GM12878 (cell line): Measurements from ENCODE around the gene GPR152. TPM values are rescaled to one million over a fixed set of nuclear protein-coding genes. Genes with fewer than 3 reads are reported as not detected.

Experiments used
- ATF7 ChIP-seq: fragments of 450-650 bp; IDR thresholded peaks from 2 replicates; pipeline ENCODE4 v1.6.1; 2016; ENCODE audit warnings: low read depth, mild to moderate bottlenecking
- BCL3 ChIP-seq: IDR thresholded peaks from 2 replicates; pipeline ENCODE4 v1.6.1; 2011; ENCODE audit warnings: borderline replicate concordance, low read depth, mild to moderate bottlenecking, moderate library complexity, low read length; ENCODE audit not compliant: insufficient read depth, poor library complexity, severe bottlenecking
- CHD2 ChIP-seq: IDR thresholded peaks from 2 replicates; pipeline ENCODE4 v1.6.1; 2011; ENCODE audit warnings: low read depth, low read length, improper control_type of control experiment, borderline replicate concordance
- CREB1 ChIP-seq: IDR thresholded peaks from 2 replicates; pipeline ENCODE4 v1.6.1; 2012; ENCODE audit warnings: low read depth, mild to moderate bottlenecking, inconsistent platforms
- CREM ChIP-seq: IDR thresholded peaks from 2 replicates; pipeline ENCODE4 v1.6.1; 2014; ENCODE audit warnings: antibody characterized with exemption, low read depth
- DPF2 ChIP-seq: fragments of 450-650 bp; IDR thresholded peaks from 2 replicates; pipeline ENCODE4 v1.6.1; 2017; ENCODE audit warnings: mild to moderate bottlenecking
- EED ChIP-seq: sonication (generic); IDR thresholded peaks from 2 replicates; pipeline ENCODE4 v1.6.1; 2016; ENCODE audit warnings: antibody characterized with exemption, low read depth
- FOXM1 ChIP-seq: IDR thresholded peaks from 2 replicates; pipeline ENCODE4 v1.6.1; 2012; ENCODE audit warnings: low read depth, mild to moderate bottlenecking, inconsistent platforms, low read length, moderate library complexity
- GABPA ChIP-seq: IDR thresholded peaks from 2 replicates; pipeline ENCODE4 v1.6.1; 2014; ENCODE audit warnings: antibody characterized with exemption, low read depth, mild to moderate bottlenecking, inconsistent platforms
- GATAD2B ChIP-seq: fragments of 450-650 bp; conservative IDR thresholded peaks from 2 replicates; pipeline ENCODE4 v1.6.1; 2017; ENCODE audit warnings: low read depth, mild to moderate bottlenecking, moderate library complexity
- HDGF ChIP-seq: fragments of 450-650 bp; IDR thresholded peaks from 2 replicates; pipeline ENCODE4 v1.6.1; 2016; ENCODE audit warnings: antibody characterized with exemption
- IRF4 ChIP-seq: IDR thresholded peaks from 2 replicates; pipeline ENCODE4 v1.6.1; 2011; ENCODE audit warnings: low read depth, low read length
- MEF2B ChIP-seq: fragments of 450-650 bp; IDR thresholded peaks from 2 replicates; pipeline ENCODE4 v1.6.1; 2018; ENCODE audit warnings: mild to moderate bottlenecking, moderate library complexity; ENCODE audit not compliant: partially characterized antibody, poor library complexity, severe bottlenecking
- NBN ChIP-seq: fragments of 450-650 bp; IDR thresholded peaks from 2 replicates; pipeline ENCODE4 v1.6.1; 2016
- PAX5 ChIP-seq: IDR thresholded peaks from 2 replicates; pipeline ENCODE4 v1.6.1; 2011; ENCODE audit warnings: low read depth, low read length, borderline replicate concordance
- POLR2AphosphoS5 ChIP-seq: IDR thresholded peaks from 2 replicates; pipeline ENCODE4 v1.6.1; 2011; ENCODE audit warnings: mild to moderate bottlenecking, low read length, inconsistent platforms
- POU2F2 ChIP-seq: IDR thresholded peaks from 3 replicates; pipeline ENCODE4 v1.6.1; 2011; ENCODE audit warnings: low read depth, mild to moderate bottlenecking, low read length, borderline replicate concordance
- RAD21 ChIP-seq: IDR thresholded peaks from 2 replicates; pipeline ENCODE4 v1.6.1; 2011; ENCODE audit warnings: mild to moderate bottlenecking, low read depth, low read length, moderate library complexity; ENCODE audit not compliant: insufficient read depth
- RB1 ChIP-seq: fragments of 450-650 bp; formaldehyde crosslinking; IDR thresholded peaks from 2 replicates; pipeline ENCODE4 v1.6.1; 2017; ENCODE audit warnings: mild to moderate bottlenecking, borderline replicate concordance
- RCOR1 ChIP-seq: conservative IDR thresholded peaks from 2 replicates; pipeline ENCODE4 v1.6.1; 2012; ENCODE audit warnings: low read depth, low read length, improper control_type of control experiment
- RELA ChIP-seq: fragments of 450-650 bp; IDR thresholded peaks from 2 replicates; pipeline ENCODE4 v1.8.0; 2014; ENCODE audit warnings: borderline replicate concordance; ENCODE audit not compliant: partially characterized antibody
- SIN3A ChIP-seq: IDR thresholded peaks from 2 replicates; pipeline ENCODE4 v1.6.1; 2012; ENCODE audit warnings: low read depth, low read length, improper control_type of control experiment
- SMAD5 ChIP-seq: IDR thresholded peaks from 2 replicates; pipeline ENCODE4 v1.6.1; 2016; ENCODE audit warnings: antibody characterized with exemption, low read depth
- SPI1 ChIP-seq: IDR thresholded peaks from 2 replicates; pipeline ENCODE4 v1.6.1; 2011; ENCODE audit warnings: low read depth, mild to moderate bottlenecking, low read length, moderate library complexity, borderline replicate concordance; ENCODE audit not compliant: insufficient read depth
- STAT1 ChIP-seq: fragments of 450-650 bp; conservative IDR thresholded peaks from 2 replicates; pipeline ENCODE4 v1.6.1; 2014; ENCODE audit warnings: antibody characterized with exemption, mild to moderate bottlenecking
- SUPT20H ChIP-seq: IDR thresholded peaks from 2 replicates; pipeline ENCODE4 v1.6.1; 2011; ENCODE audit warnings: low read depth, mild to moderate bottlenecking, low read length, moderate library complexity, borderline replicate concordance; ENCODE audit not compliant: control insufficient read depth
- YY1 ChIP-seq: IDR thresholded peaks from 2 replicates; pipeline ENCODE4 v1.6.1; 2011; ENCODE audit warnings: low read depth, mild to moderate bottlenecking, low read length
- ZNF687 ChIP-seq: fragments of 450-650 bp; IDR thresholded peaks from 2 replicates; pipeline ENCODE4 v1.6.1; 2017; ENCODE audit warnings: mild to moderate bottlenecking, moderate library complexity
- polyA plus RNA-seq, 11 experiments: library from polyadenylated mRNA; depleted of rRNA in 4 of 11; unstranded in 6 of 11; stranded (reverse) in 5 of 11; fragments of >200 nt; fragmentation: Nextera tagmentation in 4 of 11; fragmentation: Illumina TruSeq in 1 of 11; extraction: Ambion mirVana in 4 of 11; extraction: Trizol in 1 of 11; gene quantifications; 1 replicate in 1 of 11; 2 replicates in 10 of 11; pipeline versions ENCODE4 v1.2.1 to v1.2.3, GENCODE V29; 2011 to 2016; ENCODE audit warnings: inconsistent platforms in 2 of 11, missing spikeins in 2 of 11, low read depth in 1 of 11
- total RNA-seq, 4 experiments: library from RNA; depleted of rRNA in 3 of 4; stranded (reverse); fragments of >200 nt in 3 of 4; fragmentation: Illumina TruSeq in 1 of 4; extraction: Trizol in 1 of 4; gene quantifications; 2 replicates each; pipeline versions ENCODE4 v1.2.1 to v1.2.3, GENCODE V29; 2013 to 2021

GPR152 gene
- total and polyA plus RNA-seq, 10 of the 15 experiments (the other 5 are each of a cell fraction or from before 2014, with no cell fraction given), result not detected

DNA sequence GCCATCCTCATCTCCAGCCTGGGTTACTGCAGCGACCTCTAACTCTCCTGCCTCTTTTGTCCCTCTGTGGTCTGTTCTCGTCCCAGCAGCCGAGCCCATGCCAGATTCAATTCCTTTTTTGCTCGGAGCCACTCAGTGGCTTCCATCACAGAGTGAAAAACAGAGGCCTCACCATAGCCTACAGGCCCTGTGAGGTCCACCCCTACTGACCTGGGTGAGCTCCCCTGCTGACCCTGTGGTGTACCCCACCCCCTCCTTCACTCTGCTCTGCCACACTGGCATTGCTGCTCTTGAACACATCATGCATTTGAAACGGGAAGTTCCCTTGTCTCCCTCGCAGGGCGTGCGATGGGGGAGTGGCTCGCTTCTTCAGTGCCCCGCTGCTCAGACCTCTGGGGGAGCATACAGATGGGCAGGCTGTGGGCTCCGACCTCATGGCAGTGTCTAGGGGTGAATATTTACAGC is 32.4 kb upstream of the GPR152 start (continued):
- peak; percentile 79 for TF ChIP-seq ZNF687
- peak; percentile 57 for TF ChIP-seq EED
- peak; percentile 4; the same call in 1 of the 2 replicates for TF ChIP-seq RAD21
- TF ChIP-seq GABPA, result no peak
- 0 out of 2 replicates have a peak, but pooled peaks have one; percentile 48 for TF ChIP-seq YY1
- TF ChIP-seq RELA, result peak; percentile 43
- TF ChIP-seq SUPT20H, result no peak
- TF ChIP-seq SPI1, result peak; percentile 39; the same call in 1 of the 2 replicates
- no peak for TF ChIP-seq IRF4
- TF ChIP-seq SIN3A, result peak; percentile 83
- peak; percentile 22; the same call in 1 of the 2 replicates for TF ChIP-seq STAT1
- TF ChIP-seq SMAD5, result 0 out of 2 replicates have a peak, but pooled peaks have one; percentile 51
- peak; percentile 17 for TF ChIP-seq MEF2B
- TF ChIP-seq DPF2, result peak; percentile 42; the same call in 1 of the 2 replicates
- no peak for TF ChIP-seq FOXM1
- peak; percentile 29 for TF ChIP-seq BCL3
- 0 out of 2 replicates have a peak, but pooled peaks have one; percentile 37 for TF ChIP-seq RB1
- no peak for TF ChIP-seq RCOR1
- peak; percentile 63; the same call in 1 of the 2 replicates for TF ChIP-seq GATAD2B
- peak; percentile 88 for TF ChIP-seq NBN
- TF ChIP-seq POLR2AphosphoS5, result peak; percentile 68; the same call in 1 of the 2 replicates
- peak; percentile 52; the same call in 1 of the 3 replicates for TF ChIP-seq POU2F2
- TF ChIP-seq CREB1, result no peak
- peak; percentile 52; the same call in 1 of the 2 replicates for TF ChIP-seq CREM
- TF ChIP-seq ATF7, result peak; percentile 75
- peak; percentile 81 for TF ChIP-seq CHD2
- TF ChIP-seq HDGF, result peak; percentile 81; the same call in 1 of the 2 replicates
- peak; percentile 13; the same call in 1 of the 2 replicates for TF ChIP-seq PAX5
